Activated CD8-positive, alpha-beta memory T cell treated with anti-CD3 and anti-CD28 coated beads, Interleukin-2, amount 50 U/mL, for 24 hours (primary cell): Measurements from ENCODE around the gene SORCS2.

ENCODE experiments used
- DNase-seq: peaks from one replicate; pipeline ENCODE4 v3.0.0-alpha.2; 2020; ENCODE audit errors: extremely low read depth

Gene SORCS2

GRCh38 chr4:7763106-7763505 lies 570.8 kb downstream of the SORCS2 start:
- DNase-seq: no peak

GRCh38 chr4:7763788-7764187 lies 571.5 kb downstream of the SORCS2 start:
- DNase-seq: no peak

- no peak for DNase-seq
These were observed 572.1 kb downstream of the SORCS2 start for GRCh38 chr4:7764466-7764865.

GRCh38 chr4:7765666-7766065 lies 573.3 kb downstream of the SORCS2 start:
- DNase-seq: no peak

GRCh38 chr4:7766086-7766485 lies 573.7 kb downstream of the SORCS2 start:
- DNase-seq: no peak

GRCh38 chr4:7766661-7767345 lies 574.5 kb downstream of the SORCS2 start:
- DNase-seq: no peak

GRCh38 chr4:7767526-7767925 lies 575.2 kb downstream of the SORCS2 start:
- no peak for DNase-seq

GRCh38 chr4:7767966-7768365 lies 575.6 kb downstream of the SORCS2 start:
- DNase-seq: no peak

GRCh38 chr4:7768736-7769135 lies 576.4 kb downstream of the SORCS2 start:
- DNase-seq: no peak

GRCh38 chr4:7769396-7770223 lies 577.3 kb downstream of the SORCS2 start:
- no peak for DNase-seq

- DNase-seq: no peak
These were observed 578.1 kb downstream of the SORCS2 start for GRCh38 chr4:7770224-7771050.

- no peak for DNase-seq
These were observed 578.7 kb downstream of the SORCS2 start for GRCh38 chr4:7771056-7771455.

GRCh38 chr4:7771541-7772507 lies 579.5 kb downstream of the SORCS2 start:
- no peak for DNase-seq

GRCh38 chr4:7772711-7773385 lies 580.5 kb downstream of the SORCS2 start:
- DNase-seq: no peak

- DNase-seq: no peak
These were observed 581.3 kb downstream of the SORCS2 start for GRCh38 chr4:7773401-7774180.

- DNase-seq: no peak
These were observed 582.3 kb downstream of the SORCS2 start for GRCh38 chr4:7774301-7775294.

GRCh38 chr4:7775396-7775795 lies 583.1 kb downstream of the SORCS2 start:
- DNase-seq: no peak

GRCh38 chr4:7777017-7777710 lies 584.8 kb downstream of the SORCS2 start:
- DNase-seq: no peak
